ENCODE data around the gene MDFIC.

Gene MDFIC

DNA sequence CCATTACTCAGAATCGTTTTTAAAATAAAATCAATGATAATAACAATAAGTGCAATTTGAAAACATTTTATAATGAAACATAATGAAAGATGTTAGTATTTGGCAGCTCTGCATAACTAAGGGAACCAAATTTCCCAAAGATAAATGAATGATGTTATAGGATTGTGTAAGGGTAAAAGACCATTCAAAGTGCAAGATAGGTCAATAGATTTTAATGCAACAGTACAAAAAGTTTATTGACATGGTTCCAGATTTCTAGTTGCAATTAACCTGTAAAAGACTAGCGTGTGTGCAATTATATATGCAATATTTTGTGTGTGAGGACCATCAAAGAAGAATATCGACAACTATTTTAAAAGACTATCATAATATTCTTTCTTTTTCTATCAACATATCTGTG lies 122.3 kb downstream of the MDFIC start:
- no peak for DNase-seq

DNA sequence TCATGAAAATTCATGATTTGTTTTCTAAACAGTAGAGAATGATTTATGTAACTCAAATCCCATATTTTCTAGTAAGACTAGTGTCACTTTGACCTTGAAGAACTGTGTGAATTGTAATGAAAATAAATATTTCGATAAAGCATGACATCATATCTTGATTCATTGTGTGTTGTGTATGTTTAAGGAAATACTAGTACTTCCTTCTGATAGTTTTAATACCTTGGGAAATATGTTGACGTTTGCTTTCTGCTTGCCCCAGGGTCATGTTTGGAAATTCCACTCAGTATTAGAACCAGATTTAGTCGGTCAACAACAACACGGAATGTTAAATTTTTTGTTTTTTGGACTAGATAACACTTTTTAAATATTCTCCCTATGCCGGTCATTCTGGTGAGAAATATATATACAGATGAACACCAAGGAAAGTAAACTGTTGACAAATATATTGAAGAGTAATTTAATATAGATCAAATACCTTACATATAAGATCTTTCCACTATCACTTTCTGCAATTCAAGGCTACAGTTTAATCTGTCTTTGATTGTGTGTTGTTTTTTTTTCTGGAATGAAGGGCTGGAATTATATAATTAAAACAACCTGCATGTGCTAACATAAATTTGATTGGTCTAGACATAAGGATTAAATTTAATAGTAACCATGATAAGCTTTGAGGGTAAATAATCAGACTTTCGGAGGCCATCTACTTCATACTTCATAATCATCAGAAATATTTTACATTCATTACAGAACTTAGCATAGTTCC lies 126.2 kb downstream of the MDFIC start:
- DNase-seq = no peak

DNA sequence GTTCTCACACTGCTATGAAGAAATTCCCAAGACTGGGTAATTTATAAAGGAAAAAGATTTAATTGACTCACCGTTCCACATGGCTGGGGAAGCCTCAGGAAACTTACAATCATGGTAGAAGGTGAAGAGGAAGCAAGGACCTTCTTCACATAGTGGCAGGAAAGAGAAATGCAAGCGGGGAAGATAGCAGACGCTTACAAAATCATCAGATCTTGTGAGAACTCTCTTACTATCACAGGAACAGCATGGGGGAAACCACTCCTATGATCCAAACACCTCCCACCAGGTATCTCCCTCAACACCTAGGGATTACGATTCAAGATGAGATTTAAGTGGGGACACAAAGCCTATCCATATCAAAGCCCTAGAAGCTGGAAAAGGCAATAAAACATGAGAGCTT lies 130.8 kb downstream of the MDFIC start:
- no peak for DNase-seq

DNA sequence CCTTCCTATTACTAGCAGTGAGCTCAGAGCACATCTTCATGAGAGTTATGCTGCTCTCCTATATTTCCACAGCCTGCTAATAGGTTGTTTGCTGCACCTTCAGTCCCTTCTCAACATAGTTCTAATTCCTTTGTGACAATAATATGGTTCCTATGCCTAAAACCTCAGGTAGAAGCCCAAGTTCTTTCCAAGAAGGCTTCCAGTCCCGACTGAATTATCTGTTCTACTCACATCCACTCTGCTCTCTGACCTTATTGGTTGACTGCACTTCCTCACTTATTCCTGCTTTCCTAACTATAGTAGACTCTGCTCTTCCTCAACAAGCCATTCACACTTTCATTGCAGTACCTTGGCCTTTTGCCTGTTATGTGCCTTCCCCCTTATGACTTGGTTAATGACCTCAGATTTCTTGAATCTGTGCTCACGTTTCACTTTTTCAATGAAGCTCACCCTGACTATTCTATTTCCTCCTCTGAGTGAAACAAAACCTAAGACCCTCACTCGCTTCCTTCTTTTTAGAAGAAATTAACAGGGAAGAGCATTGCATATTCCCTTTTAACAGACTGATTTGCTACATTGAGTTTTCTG lies 132.7 kb downstream of the MDFIC start:
- DNase-seq = no peak

DNA sequence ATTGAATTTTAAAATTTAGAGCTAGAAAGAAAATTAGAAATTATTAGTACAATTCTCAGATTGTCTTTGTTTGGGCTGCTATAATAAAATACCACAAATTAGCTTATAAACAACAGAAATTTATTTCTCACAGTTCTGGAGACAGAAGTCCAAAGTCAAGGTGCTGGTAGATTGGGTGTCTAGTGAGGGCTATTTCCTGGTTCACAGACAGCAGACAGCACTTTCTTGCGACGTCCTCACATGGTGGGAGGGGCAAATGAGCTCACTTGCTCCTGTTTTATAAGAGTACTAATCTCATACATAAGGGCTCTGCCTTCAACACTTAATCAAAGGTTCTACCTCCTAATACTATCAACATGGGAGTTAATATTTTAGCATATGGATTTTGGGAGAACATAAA lies 134.1 kb downstream of the MDFIC start:
- no peak for DNase-seq

DNA sequence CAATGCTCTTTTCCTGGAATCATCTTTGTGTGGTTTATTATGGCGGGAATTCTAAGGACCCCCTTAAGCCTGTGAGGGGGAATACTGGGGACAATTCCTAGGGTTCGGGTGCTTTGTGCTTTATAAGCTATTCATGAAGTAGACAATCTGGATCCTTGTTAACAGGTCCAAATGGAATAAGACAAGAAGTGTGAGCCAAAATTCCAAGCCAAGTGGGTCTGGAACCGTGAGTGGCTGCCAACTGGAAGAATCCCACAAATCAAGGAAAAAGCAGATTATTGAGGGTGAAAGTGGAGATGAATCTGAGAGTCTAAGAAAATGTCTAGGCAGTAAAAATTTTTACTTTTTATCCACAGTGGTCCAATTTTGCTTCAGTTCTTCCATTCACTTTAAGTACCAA lies 136.8 kb downstream of the MDFIC start:
- DNase-seq = no peak

DNA sequence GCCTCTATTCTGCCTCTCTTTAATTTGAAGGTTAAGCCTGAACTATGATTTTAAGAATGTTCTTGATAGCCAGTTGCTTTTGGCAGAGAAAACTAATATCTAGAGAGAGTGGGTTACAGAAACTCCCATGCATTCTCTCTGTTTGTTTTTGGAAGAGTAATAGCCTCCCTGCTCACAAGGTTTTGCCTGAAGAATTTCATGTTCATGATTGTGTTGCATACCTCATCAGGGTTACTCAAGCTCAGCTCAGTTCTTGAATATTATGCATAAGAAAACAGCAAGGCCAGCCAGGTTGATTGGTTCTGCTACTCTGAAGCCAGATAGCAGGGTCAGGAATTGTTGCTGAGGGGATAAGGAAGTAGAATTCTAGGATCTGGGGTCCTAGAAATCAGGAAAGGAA lies 137.4 kb downstream of the MDFIC start:
- no peak for DNase-seq

DNA sequence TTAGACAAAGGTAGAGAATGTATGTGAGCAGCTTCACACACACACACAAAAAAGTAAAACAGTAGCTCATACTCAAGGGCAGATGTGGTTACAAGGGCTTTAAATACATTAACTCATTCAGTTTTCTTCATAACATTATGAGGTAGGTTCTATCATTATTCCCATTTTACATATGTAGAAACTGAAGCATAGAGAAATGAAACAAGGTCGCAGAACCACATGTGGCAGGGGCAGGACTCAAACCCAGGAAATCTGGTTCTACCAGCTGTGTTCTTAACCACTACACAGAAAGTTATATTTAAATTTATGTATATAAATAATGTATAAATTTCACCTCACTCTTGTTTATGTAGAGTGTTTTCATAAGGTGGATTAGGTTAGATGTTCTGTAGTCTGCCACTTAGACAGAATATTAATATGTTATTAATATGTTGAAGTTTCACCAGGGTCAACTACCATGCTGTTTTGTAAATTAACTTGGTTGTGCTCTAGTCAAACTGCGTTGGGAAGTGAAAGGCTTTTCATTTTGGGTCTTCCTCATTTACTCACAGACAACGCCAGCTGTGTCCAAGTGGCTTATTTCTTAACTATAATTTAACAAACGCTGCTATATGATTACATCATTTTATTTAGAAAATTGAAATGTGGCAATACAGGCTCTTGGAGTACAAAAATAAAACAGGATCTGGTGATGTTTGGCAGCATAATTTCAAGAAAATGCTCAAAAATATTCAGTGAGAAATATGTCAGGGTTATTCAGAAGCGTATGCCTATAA lies 138.4 kb downstream of the MDFIC start:
- no peak for DNase-seq

DNA sequence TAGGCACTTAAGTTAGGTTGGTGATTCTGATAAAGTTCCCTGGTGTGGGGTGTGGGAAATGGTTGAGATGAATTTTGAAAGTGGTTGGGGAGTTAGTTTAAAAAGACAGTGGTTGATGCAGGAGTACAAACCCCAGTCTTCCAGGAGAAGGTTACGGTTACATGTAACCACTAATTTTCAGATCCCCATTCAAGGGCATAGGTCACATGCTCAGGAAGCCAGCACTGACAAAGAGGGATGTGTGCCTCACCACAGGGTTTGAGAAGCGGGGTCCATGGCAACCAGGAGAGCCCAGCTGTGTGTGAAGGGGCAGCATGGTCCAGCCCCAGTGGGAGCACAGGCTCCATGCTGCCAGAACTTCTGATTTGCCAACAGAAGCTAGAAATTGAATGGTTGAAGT lies 144.2 kb downstream of the MDFIC start:
- DNase-seq = no peak

DNA sequence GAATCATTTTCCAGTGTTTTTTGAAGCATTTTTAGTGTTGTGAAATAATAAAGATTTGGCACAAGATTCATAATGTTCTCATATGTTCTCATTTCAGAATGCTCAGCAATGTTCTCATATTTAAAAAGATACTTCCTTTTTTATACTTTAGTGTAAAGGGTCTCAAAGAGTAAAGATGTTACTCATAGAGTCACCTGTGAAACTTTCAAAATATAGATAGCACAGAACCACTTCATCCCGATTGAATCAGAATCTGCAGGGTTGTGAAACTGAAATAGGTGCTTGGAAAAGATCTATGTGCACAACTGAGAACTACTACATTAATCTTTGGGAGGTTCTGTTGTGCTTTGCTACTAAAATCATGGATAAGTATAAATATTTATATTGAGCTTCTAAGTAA lies 144.7 kb downstream of the MDFIC start:
- DNase-seq = no peak

DNA sequence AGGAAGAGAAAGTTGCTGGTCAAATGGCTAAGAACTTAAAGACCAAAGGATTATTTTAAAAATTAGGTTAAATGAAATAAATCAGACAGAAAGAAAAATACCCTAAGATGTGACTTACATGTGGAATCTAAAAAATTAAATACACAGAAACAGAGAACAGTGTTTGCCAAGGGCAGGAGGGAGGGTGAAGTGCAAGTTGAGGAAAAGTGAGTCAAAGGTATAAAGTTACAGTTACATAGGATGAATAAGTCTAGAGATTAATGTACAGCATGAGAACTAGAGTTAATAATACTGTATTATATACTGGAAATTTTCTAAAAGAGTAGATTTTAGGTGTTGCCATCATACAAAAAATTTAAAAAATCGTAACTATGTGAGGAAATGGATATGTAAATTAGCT lies 146.3 kb downstream of the MDFIC start:
- DNase-seq = no peak

Measured in stimulated activated CD4-positive, alpha-beta T cell treated with anti-CD3 and anti-CD28 coated beads, Interleukin-2, amount 100 ng/mL, for 48 hours (primary cell).